PC-9 (cell line): Measurements from ENCODE around the gene PAX8. TPM values are rescaled to one million over a fixed set of nuclear protein-coding genes. Genes with fewer than 3 reads are reported as not detected.
A peak's percentile ranks its signal among the peaks of the same experiment; 100 is the strongest.

Source experiments
- BruUV-seq: library from RNA; stranded (reverse); fragments of 400-500 nt; replicated peaks from 2 replicates; lab custom pipeline; 2021; lab: Mats Ljungman, UMichigan
- CTCF ChIA-PET: fragments of 300-600 bp; sonication (Branson Sonifier 250); formaldehyde crosslinking; loops from one replicate; lab custom pipeline; 2022; ENCODE audit warnings: antibody characterized with exemption; lab: Charles Lee
- POLR2A ChIA-PET: fragments of 300-600 bp; sonication (Branson Sonifier 250); formaldehyde crosslinking; loops from one replicate; lab custom pipeline; 2022; ENCODE audit warnings: antibody characterized with exemption; ENCODE audit not compliant: unreplicated experiment; lab: Charles Lee
- DNase-seq, 2 experiments: peaks; one replicate each; pipeline versions ENCODE4 v3.0.0 to v3.0.0-alpha.2; 2015 to 2022; ENCODE audit warnings: mixed read lengths in 1 of 2
- H2AFZ ChIP-seq: fragments of 200-600 bp; sonication (generic); 2 replicates; pipeline ENCODE4 v1.8.1; 2017; ENCODE audit warnings: antibody characterized with exemption
- H3F3A ChIP-seq: fragments of 200-600 bp; sonication (generic); 2 replicates; pipeline ENCODE4 v1.8.1; 2017; ENCODE audit warnings: antibody characterized with exemption, mild to moderate bottlenecking, low read depth; ENCODE audit not compliant: insufficient read depth
- H3K27ac ChIP-seq: fragments of 200-600 bp; sonication (generic); 2 replicates; pipeline ENCODE4 v1.6.1; 2016; ENCODE audit warnings: mixed run types
- H3K27me3 ChIP-seq: fragments of 200-600 bp; sonication (generic); 2 replicates; pipeline ENCODE4 v1.6.1; 2016; ENCODE audit warnings: low read depth, mixed run types; ENCODE audit not compliant: insufficient read depth
- H3K36me3 ChIP-seq: fragments of 200-600 bp; sonication (generic); 2 replicates; pipeline ENCODE4 v1.6.1; 2016; ENCODE audit warnings: low read depth, mixed run types
- H3K4me1 ChIP-seq: fragments of 200-600 bp; sonication (generic); replicated peaks from 2 replicates; pipeline ENCODE4 v1.6.1; 2016; ENCODE audit warnings: mixed run types; ENCODE audit not compliant: insufficient read depth
- H3K4me2 ChIP-seq: fragments of 200-600 bp; sonication (generic); 2 replicates; pipeline ENCODE4 v1.6.1; 2017; ENCODE audit warnings: mixed run types
- H3K4me3 ChIP-seq: fragments of 200-600 bp; sonication (generic); 2 replicates; pipeline ENCODE4 v1.6.1; 2016; ENCODE audit warnings: mixed run types
- H3K79me2 ChIP-seq: fragments of 200-600 bp; sonication (generic); 2 replicates; pipeline ENCODE4 v1.6.1; 2017; ENCODE audit warnings: low read depth, mixed run types
- H3K9me2 ChIP-seq: fragments of 200-600 bp; sonication (generic); 2 replicates; pipeline ENCODE4 v1.8.1; 2017; ENCODE audit warnings: mild to moderate bottlenecking; ENCODE audit not compliant: insufficient read depth
- H3K9me3 ChIP-seq: fragments of 200-600 bp; sonication (generic); 2 replicates; pipeline ENCODE4 v1.8.1; 2016; ENCODE audit warnings: low read depth; ENCODE audit not compliant: insufficient read depth
- H4K20me1 ChIP-seq: fragments of 200-600 bp; sonication (generic); 2 replicates; pipeline ENCODE4 v1.8.1; 2017; ENCODE audit not compliant: insufficient read depth
- CTCF ChIP-seq: fragments of 200-600 bp; sonication (generic); conservative IDR thresholded peaks from 2 replicates; pipeline ENCODE4 v1.6.1; 2017; ENCODE audit warnings: mixed run types, antibody characterized with exemption, mild to moderate bottlenecking, moderate library complexity
- EZH2 ChIP-seq: fragments of 200-600 bp; sonication (generic); IDR thresholded peaks from 2 replicates; pipeline ENCODE4 v1.8.0; 2017; ENCODE audit warnings: antibody characterized with exemption, low read depth
- intact Hi-C: fragments of 100-400 bp; cut with micrococcal nuclease; formaldehyde crosslinking; loops from one replicate; pipeline ENCODE4 v1.10.0; 2022; ENCODE audit not compliant: unreplicated experiment
- total RNA-seq: library from RNA; stranded (reverse); gene quantifications from 2 replicates; pipeline ENCODE4 v1.2.3, GENCODE V29; 2021

The PAX8 gene
- total RNA-seq, 1 experiment from 2014 or later: 5.8 TPM

- Histone ChIP-seq H3K4me1 (peaks cover 6% of the 10 kb centered on the region; the same call in 1 of the 2 replicates), H3K9me2 (no peaks in the 10 kb centered on the region), H3K27ac (no peak overlapping the region), H3F3A (peaks cover 8% of the 10 kb centered on the region), H2AFZ (no peak overlapping the region), H3K4me2 (no peak overlapping the region), H3K9me3 (no peaks in the 10 kb centered on the region), H3K4me3 (no peak overlapping the region), H3K36me3 (no peaks in the 10 kb centered on the region), H3K27me3 (no peaks in the 10 kb centered on the region), H3K79me2 (peaks cover 11% of the 10 kb centered on the region; the same call in 1 of the 2 replicates), H4K20me1 (no peaks in the 10 kb centered on the region)
- BruUV-seq: no TSS peak
- peak; percentile 94 for TF ChIP-seq CTCF
- no peak for TF ChIP-seq EZH2
- ChIA-PET POLR2A (no interaction called here), CTCF (interaction anchor here (0.5 to 2.2 kb wide), 10 partner anchors 27 to 186 kb away, joined by 3 to 10 read pairs (median 4); no protein-coding TSS in a partner anchor)
- intact Hi-C loops: loop anchor here (1.0 to 5.0 kb wide), 4 partner anchors 37 to 188 kb away; no protein-coding TSS in a partner anchor
- DNase-seq: peak; percentile 64 to 79
These were observed 74.7 kb downstream of the PAX8 start for GRCh38 chr2:113203901-113204519.

GRCh38 chr2:113203217-113203530 is 75.5 kb downstream of the PAX8 start:
- Histone ChIP-seq H3K9me2 (no peaks in the 10 kb centered on the region), H3K4me3 (no peak overlapping the region), H3K4me2 (no peak overlapping the region), H2AFZ (no peak overlapping the region), H3K4me1 (peaks cover 6% of the 10 kb centered on the region; the same call in 1 of the 2 replicates), H3K27me3 (no peaks in the 10 kb centered on the region), H3K79me2 (peaks cover 11% of the 10 kb centered on the region; the same call in 1 of the 2 replicates), H4K20me1 (no peaks in the 10 kb centered on the region), H3K36me3 (no peaks in the 10 kb centered on the region), H3K9me3 (no peaks in the 10 kb centered on the region), H3F3A (peaks cover 8% of the 10 kb centered on the region), H3K27ac (no peak overlapping the region)
- POLR2A ChIA-PET: no interaction called here
- TF ChIP-seq EZH2: no peak
- no peak for TF ChIP-seq CTCF
- no TSS peak for BruUV-seq
- DNase-seq: no peak
- intact Hi-C loops: loop anchor here (5.0 kb wide), 1 partner anchor 189 kb away; no protein-coding TSS in a partner anchor
- CTCF ChIA-PET: interaction anchor here (2.2 kb wide), 1 partner anchor 65 kb away, joined by 10 read pairs; no protein-coding TSS in a partner anchor

GRCh38 chr2:113202305-113203216 is 76.2 kb downstream of the PAX8 start:
- Histone ChIP-seq H3K4me2 (no peak overlapping the region), H3K36me3 (no peaks in the 10 kb centered on the region), H3K4me3 (no peak overlapping the region), H3K9me3 (no peaks in the 10 kb centered on the region), H3K27me3 (no peaks in the 10 kb centered on the region), H3K27ac (no peak overlapping the region), H3K79me2 (peaks cover 11% of the 10 kb centered on the region; the same call in 1 of the 2 replicates), H2AFZ (no peak overlapping the region), H4K20me1 (no peaks in the 10 kb centered on the region), H3K4me1 (peaks cover 6% of the 10 kb centered on the region; the same call in 1 of the 2 replicates), H3F3A (peaks cover 8% of the 10 kb centered on the region), H3K9me2 (no peaks in the 10 kb centered on the region)
- TF ChIP-seq CTCF (no peak), EZH2 (no peak)
- BruUV-seq: no TSS peak
- ChIA-PET POLR2A (no interaction called here), CTCF (interaction anchor here (0.6 to 2.2 kb wide), 3 partner anchors 30 to 120 kb away, joined by 4 to 10 read pairs (median 5); no protein-coding TSS in a partner anchor)
- intact Hi-C loops: loop anchor here (5.0 kb wide), 1 partner anchor 190 kb away; no protein-coding TSS in a partner anchor
- no peak for DNase-seq
